Measurements from ENCODE around the gene SPC24. TPM values are rescaled to one million over a fixed set of nuclear protein-coding genes. Genes with fewer than 3 reads are reported as not detected.

SPC24 gene
- total RNA-seq, 4 donors from 2014 or later = 1.2 to 2.8 (median 1.5) TPM

GRCh38 chr19:11200931-11201330, 45.3 kb upstream of the SPC24 start:
- ATAC-seq (ENCODE audit: low FRiP score) (no peak), DNase-seq (ENCODE audit: low spot score) (no peak)
- no peak for TF ChIP-seq CTCF (IDR thresholded peaks at IDR 0.05)

- no peak for DNase-seq (ENCODE audit: low spot score)
- no peak for TF ChIP-seq CTCF (IDR thresholded peaks at IDR 0.05)
- ATAC-seq (ENCODE audit: low FRiP score) = no peak
Measured at GRCh38 chr19:11200015-11200574, 44.5 kb upstream of the SPC24 start.

- ATAC-seq (ENCODE audit: low FRiP score) (no peak), DNase-seq (ENCODE audit: low spot score) (no peak)
- no peak for TF ChIP-seq CTCF (IDR thresholded peaks at IDR 0.05)
Measured at GRCh38 chr19:11199517-11199916, 43.9 kb upstream of the SPC24 start.

GRCh38 chr19:11198769-11199424, 43.3 kb upstream of the SPC24 start:
- ATAC-seq (ENCODE audit: low FRiP score) (no peak), DNase-seq (ENCODE audit: low spot score) (no peak)
- no peak for TF ChIP-seq CTCF (IDR thresholded peaks at IDR 0.05)

GRCh38 chr19:11198175-11198534, 42.6 kb upstream of the SPC24 start:
- no peak for ATAC-seq (ENCODE audit: low FRiP score)

GRCh38 chr19:11197291-11198174, 42.0 kb upstream of the SPC24 start, which contains the start of gene KANK2:
TSS of gene KANK2 (minus strand) at chr19:11197545. CDS start at chr19:11194511, 3,034 bp downstream.
- TF ChIP-seq CTCF (IDR thresholded peaks at IDR 0.05) = no peak
- DNase-seq (ENCODE audit: low spot score) = peak; percentile 55
- peak; percentile 89 for ATAC-seq (ENCODE audit: low FRiP score)

More at GRCh38 chr19:11198175-11198534, 42.6 kb upstream of the SPC24 start:
- no peak for DNase-seq (ENCODE audit: low spot score)
- TF ChIP-seq CTCF (IDR thresholded peaks at IDR 0.05) = no peak
